Prostate gland (tissue), 2 donors: ENCODE measurements around the gene ALG1L2. TPM values are rescaled to one million over a fixed set of nuclear protein-coding genes. Genes with fewer than 3 reads are reported as not detected.
"Not testable (repeated sequence)": the region's sequence is repeated elsewhere in the genome, so short reads cannot be mapped to it uniquely, and the experiment has no call there.

Experiments used
- DNase-seq: peaks from one replicate; pipeline ENCODE4 v3.0.0-alpha.2; 2019; ENCODE audit warnings: low spot score
- H3K27ac ChIP-seq, 2 donors: fragments of 200-600 bp; sonication (generic); 2 replicates each; pipeline ENCODE4 v1.5.1; 2017 to 2019
- H3K27me3 ChIP-seq: fragments of 200-600 bp; sonication (generic); replicated peaks from 2 replicates; pipeline ENCODE4 v1.5.1; 2019; ENCODE audit not compliant: insufficient read depth
- H3K36me3 ChIP-seq, 2 donors: fragments of 200-600 bp; sonication (generic); 1 replicate in 1 of 2; 2 replicates in 1 of 2; pipeline versions ENCODE4 v1.5.1 to v1.8.1; 2017 to 2019
- H3K4me1 ChIP-seq: fragments of 200-600 bp; sonication (generic); replicated peaks from 2 replicates; pipeline ENCODE4 v1.5.1; 2019
- H3K4me3 ChIP-seq, 2 donors: fragments of 200-600 bp; sonication (generic); 2 replicates each; pipeline ENCODE4 v1.5.1; 2017 to 2019
- H3K9me3 ChIP-seq: fragments of 200-600 bp; sonication (generic); 2 replicates; pipeline ENCODE4 v1.5.1; 2017
- POLR2A ChIP-seq: fragments of 450-650 bp; IDR thresholded peaks from one replicate; pipeline ENCODE4 v1.6.1; 2016; ENCODE audit warnings: antibody characterized with exemption, mild to moderate bottlenecking
- POLR2AphosphoS5 ChIP-seq: sonication (generic); formaldehyde crosslinking; IDR thresholded peaks from one replicate; pipeline ENCODE4 v1.6.1; 2017; ENCODE audit warnings: antibody characterized with exemption
- WGBS: methylation state at CpG from one replicate; pipeline ENCODE4 v1.1.5; 2018; 5-methylcytosine and 5-hydroxymethylcytosine counted together
- intact Hi-C: fragments of 100-400 bp; cut with DNase I; formaldehyde crosslinking; loops from one replicate; pipeline ENCODE4 v1.14.2; 2022
- total RNA-seq, 2 donors: library from RNA; depleted of rRNA; stranded (reverse); fragments of >200 nt; gene quantifications; one replicate each; pipeline ENCODE4 v1.1.0, GENCODE V29; 2016
- TF ChIP-seq, protein P1 (sequence below), 4 experiments: fragments of 200-600 bp in 2 of 4; fragments of 450-650 bp in 2 of 4; sonication (generic) in 2 of 4; IDR thresholded peaks; 1 replicate in 3 of 4; 2 replicates in 1 of 4; pipeline ENCODE4 v1.5.1; 2016 to 2019; ENCODE audit warnings: antibody characterized with exemption in 4 of 4, mild to moderate bottlenecking in 2 of 4, moderate library complexity in 2 of 4

The ALG1L2 gene
- total RNA-seq, 2 donors from 2014 or later = not detected

DNA sequence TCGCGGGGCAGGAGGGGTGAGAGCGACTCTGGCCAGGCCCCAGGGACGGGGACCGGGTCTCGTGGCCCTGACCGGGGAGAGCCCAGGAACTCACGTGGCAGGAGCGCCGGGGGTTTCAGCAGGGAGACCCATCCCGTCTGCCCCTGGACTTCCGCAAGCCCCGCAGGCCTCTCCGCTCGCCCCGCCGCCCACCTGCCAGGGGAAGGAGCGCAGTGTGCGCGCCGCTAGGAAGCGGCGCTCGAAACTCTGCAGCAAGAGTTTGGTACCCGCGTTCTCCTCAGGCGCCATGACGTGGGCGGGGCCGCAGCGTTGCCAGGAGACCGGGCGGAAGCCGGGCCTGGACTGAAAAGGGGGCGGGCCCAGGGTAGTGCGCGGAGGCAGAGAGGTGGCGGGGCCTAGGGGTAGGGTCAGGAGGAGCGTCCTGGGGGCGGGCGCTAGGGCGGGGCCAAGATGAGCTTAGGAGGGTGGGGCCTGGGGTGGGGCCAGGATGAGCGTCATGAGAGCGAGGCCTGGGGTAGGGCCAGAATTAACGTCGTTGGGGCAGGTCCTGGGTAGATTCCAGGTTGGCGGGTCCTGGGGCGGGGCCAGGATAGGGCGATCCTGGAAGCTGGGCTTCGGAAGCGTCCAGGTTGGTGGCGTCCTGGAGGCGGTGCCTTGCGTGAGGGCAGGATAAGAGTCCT lies 29.7 kb downstream of the ALG1L2 start:
- WGBS = under 1% methylated on average over 39 of the region's 54 CpGs
- H3K27me3 ChIP-seq = no peaks in the 10 kb centered on the region
- H3K27ac ChIP-seq = peak overlapping the region; percentile 58 to 93
- peak; percentile 99 for DNase-seq
- no peaks in the 10 kb centered on the region for H3K36me3 ChIP-seq
- intact Hi-C loops = no loop called here
- peak overlapping the region; percentile 56 to 60 for H3K4me3 ChIP-seq
- no peaks in the 10 kb centered on the region for H3K4me1 ChIP-seq
- TF ChIP-seq, protein P1, sequence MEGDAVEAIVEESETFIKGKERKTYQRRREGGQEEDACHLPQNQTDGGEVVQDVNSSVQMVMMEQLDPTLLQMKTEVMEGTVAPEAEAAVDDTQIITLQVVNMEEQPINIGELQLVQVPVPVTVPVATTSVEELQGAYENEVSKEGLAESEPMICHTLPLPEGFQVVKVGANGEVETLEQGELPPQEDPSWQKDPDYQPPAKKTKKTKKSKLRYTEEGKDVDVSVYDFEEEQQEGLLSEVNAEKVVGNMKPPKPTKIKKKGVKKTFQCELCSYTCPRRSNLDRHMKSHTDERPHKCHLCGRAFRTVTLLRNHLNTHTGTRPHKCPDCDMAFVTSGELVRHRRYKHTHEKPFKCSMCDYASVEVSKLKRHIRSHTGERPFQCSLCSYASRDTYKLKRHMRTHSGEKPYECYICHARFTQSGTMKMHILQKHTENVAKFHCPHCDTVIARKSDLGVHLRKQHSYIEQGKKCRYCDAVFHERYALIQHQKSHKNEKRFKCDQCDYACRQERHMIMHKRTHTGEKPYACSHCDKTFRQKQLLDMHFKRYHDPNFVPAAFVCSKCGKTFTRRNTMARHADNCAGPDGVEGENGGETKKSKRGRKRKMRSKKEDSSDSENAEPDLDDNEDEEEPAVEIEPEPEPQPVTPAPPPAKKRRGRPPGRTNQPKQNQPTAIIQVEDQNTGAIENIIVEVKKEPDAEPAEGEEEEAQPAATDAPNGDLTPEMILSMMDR (IDR thresholded peaks at IDR 0.05) = no peak
- peak; percentile 26 for TF ChIP-seq POLR2AphosphoS5
- TF ChIP-seq POLR2A = peak; percentile 42
- H3K9me3 ChIP-seq = no peaks in the 10 kb centered on the region

DNA sequence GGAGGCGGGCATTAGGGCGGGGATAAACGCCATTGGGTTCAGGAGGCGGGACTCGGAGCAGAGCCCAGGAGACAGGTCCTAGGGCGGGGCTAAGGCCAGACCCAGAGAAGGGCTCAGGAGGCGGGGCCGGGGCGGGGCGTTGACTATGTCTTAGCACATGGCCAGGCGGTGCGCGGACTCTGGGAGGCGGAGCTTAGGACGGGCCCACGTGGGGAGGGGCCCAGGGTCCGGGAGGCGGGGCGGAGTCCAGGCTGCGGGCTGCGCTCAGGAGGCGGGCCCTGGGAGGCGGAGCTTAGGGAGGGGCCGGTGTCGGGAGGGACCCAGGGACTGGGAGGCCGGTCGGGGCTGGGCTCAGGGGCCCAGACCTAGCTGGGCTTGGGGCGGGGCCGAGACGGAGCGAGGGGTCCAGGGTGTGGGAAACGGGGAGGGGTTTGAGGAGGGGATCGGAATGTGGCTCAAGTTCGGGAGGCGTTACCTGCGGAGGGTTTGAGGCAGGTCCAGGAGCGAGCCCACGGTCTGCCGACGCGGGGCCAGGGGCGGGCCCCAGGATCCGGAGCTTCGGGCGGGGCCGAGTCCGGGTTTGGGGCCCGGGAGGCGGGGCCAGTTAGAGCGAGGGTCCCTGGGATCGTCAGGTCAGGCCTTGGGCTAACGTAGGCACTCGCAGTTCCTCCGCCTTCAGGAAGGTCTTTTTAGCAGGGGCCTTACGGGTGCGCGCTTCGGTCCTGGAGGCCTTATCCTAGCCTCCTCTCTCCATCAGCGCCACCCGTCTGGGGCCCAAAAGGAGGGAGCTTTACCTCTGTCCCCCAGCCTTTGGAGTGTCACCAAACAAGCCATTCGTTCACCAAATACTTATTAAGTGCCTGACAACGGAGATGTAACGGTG lies 30.5 kb downstream of the ALG1L2 start:
- not testable (repeated sequence) for H3K4me1 ChIP-seq, H3K9me3 ChIP-seq
- WGBS = under 1% methylated on average over 59 of the region's 63 CpGs

DNA sequence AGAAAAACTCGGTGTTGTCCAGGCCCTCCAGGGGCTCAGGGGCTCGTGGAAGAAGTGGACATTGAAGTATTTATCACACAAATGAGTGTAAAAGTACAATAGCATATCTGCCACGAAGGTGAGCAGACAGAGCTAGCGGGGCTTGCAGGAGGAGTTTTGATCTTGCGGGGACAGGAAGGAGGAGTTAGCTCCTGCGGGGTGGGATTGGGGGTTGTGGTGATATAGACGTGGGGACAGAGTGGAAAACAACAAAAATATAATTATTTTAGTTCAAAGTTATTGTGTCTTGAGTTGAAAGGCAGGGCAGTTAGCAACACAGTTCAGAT lies 31.1 kb downstream of the ALG1L2 start:
- peak overlapping the region; percentile 84 to 93 for H3K27ac ChIP-seq
- H3K9me3 ChIP-seq, H3K36me3 ChIP-seq, H3K4me1 ChIP-seq, DNase-seq, intact Hi-C loops, H3K27me3 ChIP-seq: not testable (repeated sequence)
- WGBS = 12% methylated on average over 7 of the region's 7 CpGs
- peak overlapping the region; percentile 48 to 60 for H3K4me3 ChIP-seq

More for the DNA sequence above, 30.5 kb downstream of the ALG1L2 start:
- TF ChIP-seq POLR2A = peak; percentile 53
- peak; percentile 3 for TF ChIP-seq POLR2AphosphoS5
- Histone ChIP-seq H3K4me3 (peak overlapping the region; percentile 56 to 60), H3K27ac (peak overlapping the region; percentile 84 to 93)
- intact Hi-C loops, H3K27me3 ChIP-seq, H3K36me3 ChIP-seq: not testable (repeated sequence)
- DNase-seq = peak; percentile 99

DNA sequence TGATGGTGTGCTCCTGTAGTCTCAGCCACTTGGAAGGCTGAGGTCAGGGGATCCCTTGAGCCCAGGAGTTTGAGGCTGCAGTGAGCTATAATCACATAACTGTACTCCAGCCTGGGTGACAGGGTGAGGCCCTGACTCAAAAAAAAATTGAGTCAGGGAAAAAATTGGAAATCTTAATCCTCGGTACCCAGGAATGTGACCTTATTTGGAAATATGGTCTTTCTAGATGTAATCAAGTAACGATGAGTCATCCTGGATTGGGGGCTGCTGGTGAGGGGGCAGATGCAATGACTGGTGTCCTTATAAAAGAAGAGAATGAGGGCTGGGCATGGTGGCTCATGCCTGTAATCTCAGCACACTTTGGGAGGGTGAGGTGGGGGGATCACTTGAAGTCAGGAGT lies 33.8 kb downstream of the ALG1L2 start:
- H3K36me3 ChIP-seq, intact Hi-C loops, H3K4me3 ChIP-seq, H3K27ac ChIP-seq, H3K27me3 ChIP-seq, H3K9me3 ChIP-seq, H3K4me1 ChIP-seq, DNase-seq: not testable (repeated sequence)
- WGBS = 75% methylated on average over 2 of the region's 2 CpGs

DNA sequence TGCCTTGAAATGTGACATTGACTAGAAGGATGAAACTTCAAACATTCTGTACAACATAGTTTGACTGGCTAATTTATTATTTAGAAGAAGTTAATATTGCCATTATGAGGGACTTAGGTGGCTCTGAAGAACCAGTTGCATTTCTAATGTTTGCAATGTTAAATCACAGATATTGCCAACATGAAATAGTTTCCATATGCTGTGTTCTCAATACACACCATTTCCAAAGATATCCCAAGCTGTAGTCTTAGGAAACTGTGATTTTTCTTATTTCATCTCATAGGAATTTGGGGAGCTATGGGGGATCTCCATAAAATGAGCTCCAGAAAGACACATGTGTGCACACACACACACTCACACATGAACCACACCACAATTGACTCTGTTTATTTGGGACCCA lies 36.3 kb downstream of the ALG1L2 start:
- TF ChIP-seq POLR2AphosphoS5 (no peak), POLR2A (no peak)
- TF ChIP-seq, protein P1 (IDR thresholded peaks at IDR 0.05) = no peak
- intact Hi-C loops = no loop called here
- no peak overlapping the region for H3K4me3 ChIP-seq
- no peaks in the 10 kb centered on the region for H3K36me3 ChIP-seq
- no peaks in the 10 kb centered on the region for H3K9me3 ChIP-seq
- DNase-seq = no peak
- no peaks in the 10 kb centered on the region for H3K27me3 ChIP-seq
- H3K27ac ChIP-seq = no peak overlapping the region
- no peaks in the 10 kb centered on the region for H3K4me1 ChIP-seq

DNA sequence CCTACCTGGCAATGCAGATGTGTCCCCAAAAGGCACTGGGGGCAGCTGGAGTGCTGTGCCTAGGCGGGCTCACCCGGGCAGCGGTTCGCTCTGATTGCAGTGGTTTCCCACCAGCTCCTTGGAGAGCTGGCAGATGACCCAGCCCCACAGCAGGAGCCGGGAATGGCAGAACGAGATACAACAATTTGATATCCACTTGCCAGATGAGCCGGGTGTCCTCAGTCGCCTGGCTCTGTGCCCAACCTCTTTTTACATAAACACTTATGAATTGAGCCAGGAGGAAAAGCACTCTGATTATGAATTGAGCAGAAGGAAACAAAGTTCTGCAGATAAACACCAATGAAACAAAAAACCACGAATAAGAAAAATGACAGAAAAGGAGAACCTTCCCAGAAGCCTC lies 38.2 kb downstream of the ALG1L2 start:
- not testable (repeated sequence) for H3K27ac ChIP-seq

DNA sequence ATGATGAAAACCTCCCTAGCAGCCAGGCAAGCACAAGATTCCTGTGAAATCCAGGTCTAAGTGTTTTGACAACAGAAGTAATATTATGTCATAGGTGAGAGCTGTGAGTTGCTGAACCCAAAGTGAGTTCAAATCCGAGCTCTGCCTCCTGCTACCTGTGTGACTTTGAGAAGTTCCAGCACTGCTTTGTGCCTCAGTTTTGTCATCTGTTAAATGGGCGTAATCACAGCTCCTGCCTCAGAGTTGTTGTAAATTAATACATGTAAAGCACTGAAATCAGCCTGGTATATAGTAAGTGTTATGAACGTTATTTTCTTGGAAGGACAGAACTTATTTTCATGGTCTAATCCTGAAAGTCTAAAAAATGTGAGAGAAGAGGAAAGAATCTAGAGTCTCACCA lies 38.7 kb downstream of the ALG1L2 start:
- H3K4me3 ChIP-seq, H3K36me3 ChIP-seq, H3K9me3 ChIP-seq, H3K27ac ChIP-seq, H3K4me1 ChIP-seq, DNase-seq, intact Hi-C loops, H3K27me3 ChIP-seq: not testable (repeated sequence)
- WGBS = 87% methylated on average over 3 of the region's 3 CpGs

More for the DNA sequence above, 38.2 kb downstream of the ALG1L2 start:
- H3K36me3 ChIP-seq, H3K27me3 ChIP-seq, intact Hi-C loops, H3K4me1 ChIP-seq, H3K9me3 ChIP-seq, H3K4me3 ChIP-seq: not testable (repeated sequence)
- 16% methylated on average over 9 of the region's 9 CpGs for WGBS
- DNase-seq = peak; percentile 40

DNA sequence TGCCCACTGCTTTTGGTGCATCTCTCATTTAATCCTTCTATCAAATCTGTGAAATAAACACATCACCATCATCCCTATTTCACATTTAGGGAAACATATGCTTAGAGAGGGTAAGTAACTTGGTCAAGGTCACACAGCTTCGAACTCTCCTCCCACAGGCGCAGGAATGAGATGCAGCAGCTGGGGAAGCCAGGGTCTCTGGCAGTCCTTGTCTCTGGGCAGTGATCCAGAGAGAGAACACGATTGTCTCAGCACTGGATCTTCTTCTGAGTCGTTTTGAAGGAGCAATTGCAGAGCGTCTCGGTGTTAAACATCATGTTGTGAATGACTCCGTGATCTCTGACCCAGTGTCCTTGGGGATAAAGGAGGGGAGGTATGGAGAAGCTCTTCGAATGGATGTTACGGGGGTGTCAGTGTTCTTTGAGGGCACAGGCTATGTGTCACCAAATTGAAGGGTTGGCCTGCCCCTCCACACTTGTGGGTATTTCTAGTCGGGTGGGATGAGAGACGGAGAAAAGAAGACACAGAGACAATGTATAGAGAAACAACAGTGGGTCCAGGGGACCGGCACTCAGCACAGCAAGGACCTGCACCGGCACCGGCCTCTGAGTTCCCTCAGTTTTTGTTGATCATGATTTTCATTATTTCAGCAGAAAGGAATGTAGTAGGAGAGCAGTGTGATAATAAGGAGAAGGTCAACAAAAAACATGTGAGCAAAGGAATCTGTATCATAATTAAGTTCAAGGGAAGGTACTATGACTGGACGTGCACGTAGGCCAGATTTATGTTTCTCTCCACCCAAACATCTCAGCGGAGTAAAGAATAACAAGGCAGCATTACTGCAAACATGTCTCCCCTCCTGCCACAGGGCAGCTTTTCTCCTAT lies 41.5 kb downstream of the ALG1L2 start:
- H3K27me3 ChIP-seq, H3K9me3 ChIP-seq, H3K36me3 ChIP-seq, intact Hi-C loops, H3K27ac ChIP-seq, DNase-seq, H3K4me3 ChIP-seq, H3K4me1 ChIP-seq: not testable (repeated sequence)
- 48% methylated on average over 17 of the region's 17 CpGs for WGBS

DNA sequence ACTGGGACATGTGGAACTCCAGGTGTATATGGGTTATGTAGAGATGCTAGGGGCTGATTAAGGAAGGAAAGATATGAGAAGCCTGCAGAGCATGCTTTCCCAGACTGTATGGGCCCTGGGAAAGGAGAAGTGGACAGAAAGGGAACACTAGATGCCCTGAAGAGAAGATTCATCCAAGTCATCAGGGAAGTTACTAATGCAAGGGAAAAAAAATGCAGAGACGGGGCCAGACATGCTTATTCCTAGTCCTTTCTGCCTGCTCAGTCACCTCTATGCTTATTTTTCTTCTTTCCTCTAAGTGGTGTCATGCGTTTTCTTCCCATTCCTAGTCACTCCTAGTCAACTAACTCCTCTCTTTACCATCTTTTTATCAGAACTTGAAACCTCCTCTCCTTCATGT lies 43.8 kb downstream of the ALG1L2 start:
- intact Hi-C loops, H3K4me3 ChIP-seq, H3K9me3 ChIP-seq, H3K36me3 ChIP-seq, H3K27ac ChIP-seq, H3K27me3 ChIP-seq, H3K4me1 ChIP-seq, DNase-seq: not testable (repeated sequence)
- 90% methylated on average over 2 of the region's 2 CpGs for WGBS
